Endothelial cell of umbilical vein (primary cell): Measurements from ENCODE around the gene LRRC3C.

Experiments used
- EZH2 ChIP-seq: IDR thresholded peaks from 2 replicates; pipeline ENCODE4 v1.6.1; 2012; ENCODE audit warnings: borderline replicate concordance, low read depth, mild to moderate bottlenecking, moderate library complexity, low read length, inconsistent platforms; ENCODE audit not compliant: severe bottlenecking
- POLR2A ChIP-seq: IDR thresholded peaks from 2 replicates; pipeline ENCODE4 v1.6.1; 2012; ENCODE audit warnings: low read depth, mild to moderate bottlenecking, control low read depth, low read length
- POLR2AphosphoS5 ChIP-seq: IDR thresholded peaks from 2 replicates; pipeline ENCODE4 v1.6.1; 2012; ENCODE audit warnings: low read depth, mild to moderate bottlenecking, control low read depth, low read length, moderate library complexity; ENCODE audit not compliant: insufficient read depth
- TF ChIP-seq, protein P1 (sequence below), 2 donors: IDR thresholded peaks; 1 replicate in 1 of 2; 2 replicates in 1 of 2; pipeline ENCODE4 v1.5.1; 2011; ENCODE audit warnings: low read length in 2 of 2, mild to moderate bottlenecking in 2 of 2, moderate library complexity in 2 of 2, control low read depth in 1 of 2, inconsistent platforms in 1 of 2, low read depth in 1 of 2; ENCODE audit not compliant: insufficient read depth in 1 of 2; ENCODE audit errors: extremely low read depth in 1 of 2

DNA sequence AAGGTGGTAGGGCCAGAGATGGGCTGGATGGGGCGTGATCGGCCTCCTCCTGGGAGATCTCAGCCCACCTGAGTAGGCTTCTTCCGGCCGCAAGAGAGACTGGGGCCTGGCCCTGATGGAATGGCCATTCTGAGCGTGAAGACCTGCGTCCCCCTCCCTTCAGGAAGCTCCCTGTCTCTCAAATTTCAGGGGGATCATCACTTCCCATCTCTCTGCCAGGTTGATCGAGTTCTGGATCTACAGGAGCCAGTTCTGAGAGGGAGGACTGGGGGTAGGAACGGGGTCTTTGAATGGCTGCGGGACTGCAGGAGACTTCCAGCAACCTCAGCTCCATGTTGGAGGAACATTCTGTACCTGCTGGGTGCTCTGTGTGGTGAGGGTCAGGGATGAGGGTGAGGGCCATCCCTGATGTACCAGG is 25.9 kb downstream of the LRRC3C start:
- TF ChIP-seq, protein P1, sequence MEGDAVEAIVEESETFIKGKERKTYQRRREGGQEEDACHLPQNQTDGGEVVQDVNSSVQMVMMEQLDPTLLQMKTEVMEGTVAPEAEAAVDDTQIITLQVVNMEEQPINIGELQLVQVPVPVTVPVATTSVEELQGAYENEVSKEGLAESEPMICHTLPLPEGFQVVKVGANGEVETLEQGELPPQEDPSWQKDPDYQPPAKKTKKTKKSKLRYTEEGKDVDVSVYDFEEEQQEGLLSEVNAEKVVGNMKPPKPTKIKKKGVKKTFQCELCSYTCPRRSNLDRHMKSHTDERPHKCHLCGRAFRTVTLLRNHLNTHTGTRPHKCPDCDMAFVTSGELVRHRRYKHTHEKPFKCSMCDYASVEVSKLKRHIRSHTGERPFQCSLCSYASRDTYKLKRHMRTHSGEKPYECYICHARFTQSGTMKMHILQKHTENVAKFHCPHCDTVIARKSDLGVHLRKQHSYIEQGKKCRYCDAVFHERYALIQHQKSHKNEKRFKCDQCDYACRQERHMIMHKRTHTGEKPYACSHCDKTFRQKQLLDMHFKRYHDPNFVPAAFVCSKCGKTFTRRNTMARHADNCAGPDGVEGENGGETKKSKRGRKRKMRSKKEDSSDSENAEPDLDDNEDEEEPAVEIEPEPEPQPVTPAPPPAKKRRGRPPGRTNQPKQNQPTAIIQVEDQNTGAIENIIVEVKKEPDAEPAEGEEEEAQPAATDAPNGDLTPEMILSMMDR (IDR thresholded peaks at IDR 0.05; ENCODE audit: extremely low read depth in 1 of 2, insufficient read depth in 1 of 2, low read depth in 1 of 2, low read length in 2 of 2) = no peak
- no peak for TF ChIP-seq POLR2AphosphoS5
- no peak for TF ChIP-seq POLR2A
- TF ChIP-seq EZH2 = no peak
